ENCODE results near the gene REST. TPM values are rescaled to one million over a fixed set of nuclear protein-coding genes. Genes with fewer than 3 reads are reported as not detected.
A peak's percentile ranks its signal among the peaks of the same experiment; 100 is the strongest.
"Not testable (repeated sequence)": the region's sequence is repeated elsewhere in the genome, so short reads cannot be mapped to it uniquely, and the experiment has no call there.

REST gene
- total RNA-seq, 1 donor from 2014 or later, result 57.4 TPM

GRCh38 chr4:56879996-56880395, 27.7 kb upstream of the REST start:
- Mint-ChIP-seq H3K4me3 (ENCODE audit: unreplicated experiment) (no peak overlapping the region), H3K36me3 (ENCODE audit: low read depth) (no peaks in the 10 kb centered on the region), H3K4me1 (ENCODE audit: low read depth) (no peaks in the 10 kb centered on the region), H3K27me3 (ENCODE audit: low read depth) (peaks cover 1% of the 10 kb centered on the region), H3K27ac (ENCODE audit: unreplicated experiment) (no peak overlapping the region), H3K9me3 (ENCODE audit: low read depth) (no peaks in the 10 kb centered on the region)
- no peak for DNase-seq (ENCODE audit: low spot score)
- no peak for TF ChIP-seq CTCF (IDR thresholded peaks at IDR 0.05)

GRCh38 chr4:56880572-56880971, 27.1 kb upstream of the REST start:
- no peak overlapping the region for H3K27ac Mint-ChIP-seq (ENCODE audit: unreplicated experiment)
- no peak for TF ChIP-seq CTCF (IDR thresholded peaks at IDR 0.05)
- no peaks in the 10 kb centered on the region for H3K9me3 Mint-ChIP-seq (ENCODE audit: low read depth)

GRCh38 chr4:56884511-56884910, 23.2 kb upstream of the REST start:
- DNase-seq (ENCODE audit: low spot score), result peak; percentile 40

More at GRCh38 chr4:56880572-56880971, 27.1 kb upstream of the REST start:
- DNase-seq (ENCODE audit: low spot score), result no peak
- H3K4me3 Mint-ChIP-seq (ENCODE audit: unreplicated experiment), result no peak overlapping the region
- H3K27me3 Mint-ChIP-seq (ENCODE audit: low read depth), result peaks cover 3% of the 10 kb centered on the region
- no peaks in the 10 kb centered on the region for H3K36me3 Mint-ChIP-seq (ENCODE audit: low read depth)
- H3K4me1 Mint-ChIP-seq (ENCODE audit: low read depth), result no peaks in the 10 kb centered on the region

GRCh38 chr4:56892691-56893090, 15.0 kb upstream of the REST start:
- no peak for TF ChIP-seq CTCF (IDR thresholded peaks at IDR 0.05)
- H3K4me1 Mint-ChIP-seq (ENCODE audit: low read depth), result no peaks in the 10 kb centered on the region
- H3K4me3 Mint-ChIP-seq (ENCODE audit: unreplicated experiment), result no peak overlapping the region
- DNase-seq (ENCODE audit: low spot score), result no peak
- H3K9me3 Mint-ChIP-seq (ENCODE audit: low read depth), result peaks cover 5% of the 10 kb centered on the region
- peaks cover 14% of the 10 kb centered on the region for H3K27me3 Mint-ChIP-seq (ENCODE audit: low read depth)
- H3K27ac Mint-ChIP-seq (ENCODE audit: unreplicated experiment), result no peak overlapping the region
- H3K36me3 Mint-ChIP-seq (ENCODE audit: low read depth), result no peaks in the 10 kb centered on the region

More at GRCh38 chr4:56884511-56884910, 23.2 kb upstream of the REST start:
- not testable (repeated sequence) for H3K9me3 Mint-ChIP-seq (ENCODE audit: low read depth); H3K4me1 Mint-ChIP-seq (ENCODE audit: low read depth); H3K4me3 Mint-ChIP-seq (ENCODE audit: unreplicated experiment); H3K36me3 Mint-ChIP-seq (ENCODE audit: low read depth); H3K27ac Mint-ChIP-seq (ENCODE audit: unreplicated experiment)
- H3K27me3 Mint-ChIP-seq (ENCODE audit: low read depth), result peaks cover 34% of the 10 kb centered on the region

GRCh38 chr4:56897842-56898241, 9.9 kb upstream of the REST start:
- not testable (repeated sequence) for H3K27me3 Mint-ChIP-seq (ENCODE audit: low read depth); H3K36me3 Mint-ChIP-seq (ENCODE audit: low read depth); H3K4me1 Mint-ChIP-seq (ENCODE audit: low read depth); H3K9me3 Mint-ChIP-seq (ENCODE audit: low read depth); H3K4me3 Mint-ChIP-seq (ENCODE audit: unreplicated experiment); H3K27ac Mint-ChIP-seq (ENCODE audit: unreplicated experiment); DNase-seq (ENCODE audit: low spot score)

- H3K36me3 Mint-ChIP-seq (ENCODE audit: low read depth); DNase-seq (ENCODE audit: low spot score); H3K9me3 Mint-ChIP-seq (ENCODE audit: low read depth); H3K27ac Mint-ChIP-seq (ENCODE audit: unreplicated experiment); H3K4me1 Mint-ChIP-seq (ENCODE audit: low read depth); H3K27me3 Mint-ChIP-seq (ENCODE audit: low read depth); H3K4me3 Mint-ChIP-seq (ENCODE audit: unreplicated experiment): not testable (repeated sequence)
Measured at GRCh38 chr4:56900186-56900585, 7.5 kb upstream of the REST start.

- H3K36me3 Mint-ChIP-seq (ENCODE audit: low read depth), result no peaks in the 10 kb centered on the region
- H3K9me3 Mint-ChIP-seq (ENCODE audit: low read depth), result no peaks in the 10 kb centered on the region
Measured at GRCh38 chr4:56902703-56903102, 5.0 kb upstream of the REST start.

More at GRCh38 chr4:56902703-56903102, 5.0 kb upstream of the REST start:
- Mint-ChIP-seq H3K27ac (ENCODE audit: unreplicated experiment) (no peak overlapping the region), H3K4me1 (ENCODE audit: low read depth) (peaks cover 7% of the 10 kb centered on the region), H3K27me3 (ENCODE audit: low read depth) (no peaks in the 10 kb centered on the region), H3K4me3 (ENCODE audit: unreplicated experiment) (no peak overlapping the region)
- no peak for TF ChIP-seq CTCF (IDR thresholded peaks at IDR 0.05)
- no peak for DNase-seq (ENCODE audit: low spot score)

Data from chondrocyte (in vitro differentiated cells).